HG03064 (cell line): Measurements from ENCODE around the gene MLN.

Source experiments
- ATAC-seq: cut with Tn5 transposase; IDR thresholded peaks from one replicate; pipeline ENCODE4 v1.9.1; 2021; ENCODE audit warnings: low read depth; ENCODE audit not compliant: unreplicated experiment

The MLN gene

DNA sequence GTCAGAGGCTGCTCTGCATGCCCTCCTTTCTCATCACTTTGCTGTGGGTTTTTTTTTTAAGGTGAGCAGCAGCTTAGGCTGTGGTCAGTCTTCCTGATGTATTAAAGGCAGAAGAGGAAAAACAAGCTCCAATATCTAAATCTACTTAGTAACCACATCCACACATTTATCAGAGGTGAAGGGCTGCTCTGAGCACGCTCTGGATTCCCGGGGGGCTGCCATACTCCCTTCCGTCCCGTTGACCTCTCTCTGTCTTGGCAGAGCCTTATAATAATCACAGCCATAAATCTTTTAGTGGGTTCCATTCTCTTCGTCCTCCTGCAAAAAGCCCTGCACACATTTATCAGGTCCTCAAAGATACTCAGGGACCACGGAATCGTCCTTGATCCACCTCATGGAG, 12.2 kb downstream of the MLN start:
- ATAC-seq: no peak

DNA sequence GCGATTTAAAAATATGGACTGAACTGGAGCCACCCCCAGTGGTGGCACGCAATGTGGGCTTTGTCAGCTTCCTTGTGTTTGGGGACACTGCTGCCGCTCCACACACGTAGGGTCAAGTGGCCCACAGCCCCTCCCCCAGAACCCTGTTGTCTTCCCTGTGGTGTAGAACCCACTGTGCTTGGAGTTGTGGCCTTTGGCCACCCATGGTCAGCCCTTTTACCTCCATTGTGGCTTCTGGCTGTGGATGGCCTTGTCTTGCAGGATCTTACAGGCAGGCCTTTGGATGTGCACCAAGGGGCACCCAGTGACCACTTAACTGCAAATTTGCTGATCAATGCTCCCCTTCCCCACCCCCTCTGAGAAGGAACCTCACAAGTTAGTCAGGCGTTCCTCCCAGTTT, 12.9 kb downstream of the MLN start:
- ATAC-seq: no peak

DNA sequence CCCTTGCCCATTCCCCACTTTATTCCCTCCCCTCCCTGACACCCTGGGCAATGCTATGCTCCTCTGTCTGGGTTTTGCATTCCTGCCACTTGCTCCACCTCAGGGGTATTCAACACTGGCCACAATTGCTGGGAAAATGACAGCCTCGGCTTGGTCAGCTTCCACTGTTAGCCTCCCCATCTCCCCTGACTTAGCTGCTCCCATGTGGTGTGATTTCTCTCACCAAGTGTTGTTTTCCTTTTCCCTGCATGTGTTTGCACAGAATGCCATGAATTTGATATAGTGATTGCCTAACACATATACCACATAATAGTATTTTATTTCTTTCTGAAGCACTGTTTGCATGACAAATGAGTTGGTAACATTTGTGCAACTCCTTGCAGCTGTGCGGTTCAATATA, 13.4 kb downstream of the MLN start:
- ATAC-seq: no peak

DNA sequence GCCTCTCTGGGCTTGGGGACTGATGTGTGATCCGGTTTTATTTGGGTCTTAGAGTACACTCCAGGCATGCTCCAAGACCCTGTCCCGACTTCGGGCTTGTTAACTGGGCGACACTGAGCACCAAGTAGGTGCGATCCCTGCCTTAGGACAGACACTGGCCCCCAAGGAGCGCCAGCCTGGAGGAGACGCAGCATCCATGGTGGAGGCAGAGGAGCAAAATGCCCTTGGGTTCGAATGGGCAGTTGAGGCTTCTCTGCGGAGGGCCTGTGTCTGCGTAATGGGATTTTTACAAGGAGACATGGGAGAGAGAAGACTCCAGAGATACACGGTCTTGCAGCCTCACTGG, 14.3 kb downstream of the MLN start:
- ATAC-seq: no peak

DNA sequence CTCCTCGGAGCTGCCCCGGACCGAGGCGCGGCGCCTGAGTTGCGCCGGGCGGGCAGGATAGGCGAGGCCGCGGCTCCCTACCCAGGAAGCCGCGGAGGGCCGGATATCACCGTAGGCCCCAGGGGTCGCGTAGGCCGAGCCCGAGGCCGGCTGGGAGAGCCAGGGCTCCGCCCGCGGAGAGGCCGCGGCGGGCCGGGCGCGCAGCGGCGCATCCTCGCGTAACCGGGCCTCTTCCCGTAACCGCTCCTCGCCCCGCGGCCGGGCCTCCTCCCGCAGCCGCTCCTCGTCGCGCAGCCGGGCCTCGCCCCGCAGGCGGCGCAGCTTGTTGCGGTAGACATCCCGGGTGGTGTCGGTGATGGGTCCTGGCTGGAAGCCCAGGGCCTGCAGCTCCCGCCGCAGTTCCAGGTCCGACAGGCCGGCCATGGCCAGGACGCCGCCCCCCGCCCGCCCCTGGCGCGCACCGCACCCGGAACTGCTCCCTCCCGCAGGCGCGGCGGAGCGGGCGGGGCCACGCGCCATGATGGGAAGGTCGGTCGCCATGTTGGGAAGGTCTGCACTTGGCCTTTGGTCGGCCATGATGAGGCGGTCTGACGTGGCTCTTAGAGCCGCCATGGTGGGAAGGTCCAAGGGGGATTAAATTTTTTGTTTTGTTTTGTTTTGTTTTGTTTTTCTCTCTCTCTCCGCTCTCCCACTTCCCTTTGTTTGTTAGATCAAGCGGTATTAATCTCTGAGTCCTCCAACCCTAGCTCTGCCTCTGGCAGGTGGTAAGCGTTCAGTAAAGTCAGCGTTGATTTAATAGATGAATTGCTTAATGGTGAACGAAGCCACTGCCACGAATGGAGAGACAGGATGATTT, 14.9 kb downstream of the MLN start, which contains the start of gene LEMD2:
Gene LEMD2 (minus strand): TSS at position 437 of the 856 bp plus-strand sequence. CDS start 14 bp downstream, at position 423.
- ATAC-seq: peak; percentile 80

DNA sequence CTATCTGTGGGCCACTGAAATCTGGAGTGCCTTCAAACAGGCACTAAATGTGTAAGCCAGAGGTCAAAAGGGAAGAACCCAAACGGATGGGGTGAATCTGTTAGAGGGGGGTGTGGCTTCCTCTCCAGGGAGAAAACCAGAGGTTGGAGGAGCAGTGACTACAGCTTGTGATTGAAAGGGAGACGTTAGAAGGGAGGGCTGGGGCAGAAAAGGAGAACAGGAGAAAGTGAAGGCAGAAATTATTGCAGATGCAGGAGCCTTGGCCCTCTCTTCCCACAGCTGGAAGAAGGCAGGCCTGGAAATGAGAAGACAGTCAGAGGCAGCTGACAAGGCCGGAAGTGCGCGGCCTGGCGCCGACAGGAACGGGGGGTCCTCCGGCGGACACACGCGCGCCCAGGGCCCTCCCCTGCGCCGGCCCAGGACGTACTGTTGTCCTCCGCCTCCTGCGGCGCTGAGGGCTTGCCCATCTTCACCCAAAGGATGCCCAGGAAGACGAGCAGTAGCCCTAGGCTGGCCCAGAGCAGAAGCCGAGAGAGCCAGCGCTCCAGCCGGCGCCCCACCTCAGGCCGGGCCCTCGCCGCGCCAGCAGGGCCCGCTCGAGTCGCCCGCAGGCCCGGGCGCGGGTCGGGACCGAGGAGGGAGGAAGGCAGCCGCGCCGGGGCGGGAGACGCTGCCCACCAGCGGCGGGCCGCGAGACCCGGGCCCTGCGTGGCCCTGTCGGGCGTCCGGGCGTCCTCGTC, 15.7 kb downstream of the MLN start:
- ATAC-seq: peak; percentile 49

DNA sequence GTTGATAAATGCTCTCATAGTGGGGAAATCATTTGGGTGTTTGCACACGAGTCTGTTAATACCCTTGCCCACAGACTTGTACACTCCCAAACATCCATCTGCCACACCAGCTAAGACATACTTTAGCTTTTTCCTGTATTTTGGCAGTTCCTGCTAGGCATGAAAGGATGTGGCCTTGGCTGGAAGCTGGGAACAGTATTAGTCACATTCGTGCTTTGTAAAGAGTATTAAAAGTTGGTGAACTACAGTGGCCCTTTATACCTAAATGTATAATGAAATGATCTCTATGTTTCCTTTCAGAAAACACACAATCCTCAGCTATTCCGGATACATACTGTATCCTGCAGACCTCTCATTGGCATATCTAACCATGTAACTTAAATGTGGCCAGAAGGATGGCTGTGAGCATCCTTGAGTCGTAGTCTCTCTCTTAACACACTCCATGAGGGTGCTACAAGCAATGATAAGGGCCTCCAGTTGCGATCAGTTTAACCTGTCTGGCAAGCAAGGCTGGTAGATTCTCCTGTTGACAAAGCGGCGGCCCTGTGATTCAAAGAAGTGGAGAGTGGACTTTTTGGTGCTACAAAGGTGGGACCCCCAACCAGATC, 16.4 kb downstream of the MLN start:
- ATAC-seq: no peak

DNA sequence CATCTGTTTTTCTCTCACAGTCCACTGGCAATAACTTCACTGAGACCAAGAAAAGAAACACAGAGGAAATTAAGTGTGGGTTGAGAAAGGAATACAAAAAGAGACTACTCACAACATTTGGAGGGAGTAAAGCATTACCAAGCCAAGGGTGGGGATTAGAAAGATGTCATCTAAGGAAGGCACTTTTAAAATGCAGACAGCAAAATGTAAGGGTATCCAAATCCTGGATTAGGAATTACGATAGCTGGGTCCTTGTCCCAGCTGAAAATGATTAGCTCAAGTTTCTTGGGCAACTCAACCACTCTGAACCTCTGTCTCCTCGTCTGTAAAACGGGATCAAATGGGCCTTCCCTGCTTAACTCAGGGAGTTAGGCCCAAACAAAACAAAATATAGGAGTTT, 17.1 kb downstream of the MLN start:
- no peak for ATAC-seq

DNA sequence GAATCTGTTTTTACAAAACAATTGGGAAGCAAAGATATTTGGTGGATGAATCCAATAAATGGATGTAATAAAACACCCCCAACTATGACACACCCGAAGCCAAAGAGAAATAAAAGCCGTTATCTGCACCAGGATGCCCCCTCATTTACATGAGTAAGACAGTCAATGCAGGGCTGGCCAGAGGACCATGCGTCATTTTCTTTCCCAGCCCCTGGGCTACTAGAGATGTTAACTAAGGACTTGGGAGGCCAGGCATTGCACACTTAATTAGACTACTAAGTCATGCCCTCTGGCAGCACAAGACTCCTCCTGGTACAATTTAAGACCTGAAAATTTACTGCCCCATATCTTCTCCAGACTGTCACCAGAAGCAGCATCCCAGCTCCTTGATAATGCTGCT, 18.0 kb downstream of the MLN start:
- ATAC-seq: no peak

DNA sequence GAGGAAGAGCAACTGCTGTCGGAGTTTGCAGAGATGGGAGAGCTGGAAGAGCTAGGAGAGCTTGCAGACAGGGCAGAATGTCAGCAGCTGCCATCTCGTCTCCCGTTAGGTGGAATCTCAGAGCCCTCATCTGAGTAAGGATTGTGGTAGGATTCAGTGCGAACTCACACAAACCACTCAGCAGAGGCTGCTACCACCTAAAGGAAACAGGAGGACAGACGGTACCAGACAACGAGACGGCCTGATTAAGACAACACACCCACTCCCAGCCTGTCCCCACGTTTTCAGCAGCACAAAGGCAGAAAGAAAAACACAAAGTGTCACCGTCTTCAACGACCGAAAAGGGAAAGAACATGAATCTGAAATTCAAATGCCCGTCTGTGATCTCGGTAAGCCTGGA, 19.0 kb downstream of the MLN start:
- ATAC-seq: no peak

DNA sequence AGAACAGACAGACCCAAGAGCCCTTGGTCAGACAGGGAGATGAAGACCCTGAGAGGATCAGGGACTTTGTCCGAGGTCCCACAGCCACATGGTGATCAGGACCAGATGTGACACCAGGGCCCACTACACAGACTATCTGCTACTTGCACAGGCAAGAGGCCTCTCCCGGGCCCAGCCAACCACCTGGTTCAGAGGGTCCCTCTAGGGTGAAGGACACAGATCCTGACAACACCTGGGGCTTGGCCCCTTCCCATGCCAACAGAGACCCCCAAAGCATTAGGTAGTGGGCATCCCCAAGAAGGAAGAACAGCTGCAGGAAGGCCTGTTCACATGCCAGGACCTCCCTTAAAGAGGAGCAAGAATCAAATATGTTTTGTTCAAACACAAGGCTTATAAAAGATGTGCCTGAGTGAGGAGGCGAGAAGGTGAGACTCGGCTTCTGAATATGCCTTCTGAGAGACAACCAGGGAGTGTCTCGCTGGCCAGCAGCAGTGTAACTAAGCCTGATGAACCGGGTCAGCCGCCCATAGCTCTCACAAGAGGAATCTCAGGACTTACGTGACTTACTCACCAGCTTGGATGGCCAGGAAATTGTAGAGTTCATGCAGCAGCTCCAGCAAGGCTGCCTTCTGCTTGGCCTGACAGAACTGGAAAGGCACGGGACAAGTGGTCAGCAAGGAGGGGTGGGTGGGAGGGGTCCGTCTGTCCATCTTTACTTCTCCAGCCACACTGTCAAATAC, 19.9 kb downstream of the MLN start:
- no peak for ATAC-seq

DNA sequence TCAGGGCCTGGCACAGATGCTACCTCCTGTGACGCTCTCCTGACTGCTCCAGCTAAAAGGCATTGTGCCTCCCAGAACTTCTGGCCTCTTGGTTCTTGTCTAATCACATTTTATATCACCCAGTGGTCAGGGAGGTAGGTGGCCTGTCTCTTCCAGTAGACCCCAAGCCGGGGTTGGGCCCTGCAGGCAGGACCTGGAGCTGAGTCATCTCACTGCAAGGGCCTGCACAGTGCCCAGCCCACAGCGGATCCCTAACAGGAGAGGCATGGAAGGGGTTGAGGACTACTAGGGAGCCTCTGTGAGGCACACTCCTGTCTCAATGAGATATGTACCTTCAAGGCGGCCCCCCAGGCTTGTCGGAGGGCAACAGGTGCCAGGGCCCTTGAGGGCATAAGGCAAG, 21.2 kb downstream of the MLN start:
- ATAC-seq: no peak

DNA sequence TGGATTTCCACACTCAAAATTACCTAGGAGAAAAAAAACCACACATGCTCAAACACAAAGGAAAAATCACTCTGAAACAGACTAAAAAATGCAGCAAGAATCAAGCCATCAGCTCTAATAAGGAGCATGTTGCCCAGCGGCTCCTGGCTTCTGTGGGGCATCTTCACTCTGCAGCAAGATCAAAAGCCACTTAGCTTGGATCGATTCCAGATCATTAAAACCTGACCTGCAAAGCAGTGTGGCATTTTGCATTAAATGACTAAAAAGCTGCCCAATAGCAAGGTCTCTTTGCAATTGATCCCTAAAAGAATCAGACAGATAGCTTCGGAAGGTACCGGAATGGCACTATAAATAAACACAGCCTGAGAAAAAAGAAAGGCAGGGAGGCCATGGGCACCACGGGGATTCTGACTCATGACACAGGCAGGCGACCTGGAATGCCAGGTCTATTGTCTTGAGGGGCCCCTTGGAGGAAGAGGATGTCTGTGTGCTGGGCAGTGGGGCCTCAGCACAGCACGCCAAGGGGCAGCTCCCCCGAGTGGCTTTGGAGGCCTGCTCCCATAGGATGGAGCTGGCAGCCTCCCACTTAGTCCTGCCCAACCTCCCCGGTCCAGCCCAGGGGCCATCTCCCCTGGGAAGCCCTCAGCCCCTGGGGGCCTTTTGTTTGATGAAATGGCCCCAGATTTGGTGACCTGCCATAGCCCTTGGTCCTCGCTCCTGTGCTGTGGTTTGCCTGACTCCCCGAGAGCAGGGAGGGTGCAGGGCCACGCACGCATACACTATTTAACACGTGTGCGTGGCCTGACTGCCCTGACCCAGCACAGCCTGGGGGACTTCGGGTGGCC, 22.4 kb downstream of the MLN start:
- ATAC-seq: no peak

DNA sequence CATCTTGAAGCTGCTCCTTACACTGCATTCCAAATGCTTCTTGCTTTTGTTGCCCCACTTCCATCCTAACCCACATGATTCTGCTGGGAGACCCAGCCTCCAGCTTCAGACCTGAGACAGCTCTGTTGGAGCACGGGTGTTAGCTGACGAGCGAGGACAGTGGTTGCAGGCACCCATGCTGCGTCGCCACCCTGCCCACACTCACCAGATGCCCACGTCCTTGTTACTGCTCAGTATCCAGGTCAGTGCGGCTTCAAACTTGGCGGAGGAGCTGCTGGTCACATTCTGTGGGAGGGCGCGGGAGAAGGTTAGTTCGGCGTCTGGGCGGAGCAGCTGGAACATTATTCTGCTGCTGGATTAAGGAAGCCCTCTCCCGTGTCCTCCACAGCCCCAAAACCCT, 23.9 kb downstream of the MLN start:
- no peak for ATAC-seq

DNA sequence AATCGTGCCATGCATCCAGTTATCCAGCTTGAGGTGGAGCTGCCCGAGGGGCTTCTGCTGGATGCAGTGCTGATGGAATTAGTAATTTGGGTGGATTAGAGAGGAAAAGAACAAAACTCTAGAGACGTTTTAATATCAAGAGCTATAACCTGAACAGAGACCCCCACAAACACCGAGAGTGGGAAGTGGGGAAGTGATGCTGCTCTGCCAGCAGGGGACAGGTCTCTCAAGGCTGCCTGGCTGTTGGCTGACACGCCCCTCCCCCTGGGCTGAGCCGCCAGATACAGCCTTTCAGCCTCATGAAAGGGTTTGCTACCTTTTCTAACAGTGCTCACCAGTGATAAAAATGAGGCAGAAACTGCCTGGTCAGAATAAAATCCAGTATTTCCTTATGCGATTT, 24.5 kb downstream of the MLN start:
- ATAC-seq: no peak

DNA sequence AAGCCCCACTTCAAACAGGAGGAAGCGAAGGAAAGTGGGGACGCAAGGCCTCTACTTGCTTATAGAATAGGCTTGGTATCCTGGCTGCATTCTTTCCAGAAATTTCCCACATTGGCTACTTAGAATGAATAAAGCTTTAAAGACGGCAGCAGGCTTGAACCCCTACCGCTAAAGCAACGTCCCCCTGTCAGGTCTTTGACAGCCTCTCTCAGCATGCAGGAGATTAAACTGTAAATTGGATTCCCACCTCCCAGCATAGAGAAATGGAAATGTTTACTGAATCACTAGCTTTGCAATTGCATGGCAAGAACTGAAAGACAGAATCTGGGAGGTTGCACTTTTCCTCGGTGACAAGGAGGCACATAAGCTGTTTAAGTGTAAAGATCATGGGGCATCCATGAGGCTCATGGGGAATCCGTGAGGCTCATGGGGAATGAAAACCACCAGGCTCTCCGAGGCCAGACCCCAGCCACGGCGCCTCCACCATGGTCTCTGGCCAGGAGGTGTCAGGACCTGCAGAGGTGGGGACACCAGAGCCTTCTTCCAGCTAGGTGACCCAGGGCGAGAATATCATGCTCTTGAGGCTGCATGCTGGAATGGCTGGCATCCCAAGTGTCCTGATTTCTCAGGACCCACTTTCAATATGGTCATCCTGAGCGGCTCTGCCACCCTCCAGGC, 25.2 kb downstream of the MLN start:
- ATAC-seq: no peak

DNA sequence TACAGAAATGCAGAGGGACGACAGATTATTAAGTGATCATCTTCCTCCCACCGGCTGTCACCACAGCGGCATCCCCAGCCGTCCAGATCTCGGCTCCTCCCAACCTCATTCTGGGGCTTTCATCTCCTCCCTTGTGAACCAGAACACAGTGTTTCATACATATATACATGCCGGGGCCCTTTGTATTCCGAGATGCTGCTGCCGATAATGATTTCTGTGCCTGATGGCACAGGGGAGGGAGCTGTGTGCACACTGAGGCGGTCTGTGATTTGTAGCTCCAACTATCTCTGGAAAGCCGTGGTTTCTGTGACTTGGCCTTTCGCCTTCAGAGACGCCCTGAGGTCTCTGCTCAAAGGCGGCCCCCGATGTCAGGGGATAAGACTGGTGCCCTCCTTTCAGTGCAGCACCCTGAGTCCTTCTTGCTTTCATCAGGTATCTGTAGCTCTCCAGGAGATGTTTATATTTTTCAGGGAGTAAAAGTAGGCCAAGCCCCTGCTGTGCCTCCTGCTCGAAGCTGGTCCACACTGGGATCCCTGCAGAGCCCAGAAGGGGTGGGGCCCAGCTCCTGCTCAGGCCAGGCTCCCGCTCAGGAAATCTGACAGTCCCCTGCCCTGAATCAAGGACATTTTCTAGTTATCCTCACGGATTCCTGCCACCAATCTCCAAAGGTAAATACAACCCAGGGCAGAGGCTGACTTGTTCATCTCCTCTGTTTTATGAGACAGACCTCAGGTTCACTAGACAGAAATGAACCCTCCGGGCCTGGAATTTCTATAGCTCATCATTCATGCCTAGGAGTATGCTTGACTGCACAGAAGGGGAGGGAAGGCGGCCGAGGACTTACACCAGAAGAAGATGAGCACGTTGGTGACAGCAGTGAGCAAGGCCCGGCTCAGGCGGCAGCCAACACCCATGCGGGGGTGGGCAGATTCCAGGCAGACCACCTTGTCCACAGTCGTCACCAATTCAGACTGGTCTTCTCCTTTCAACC, 26.1 kb downstream of the MLN start:
- no peak for ATAC-seq

DNA sequence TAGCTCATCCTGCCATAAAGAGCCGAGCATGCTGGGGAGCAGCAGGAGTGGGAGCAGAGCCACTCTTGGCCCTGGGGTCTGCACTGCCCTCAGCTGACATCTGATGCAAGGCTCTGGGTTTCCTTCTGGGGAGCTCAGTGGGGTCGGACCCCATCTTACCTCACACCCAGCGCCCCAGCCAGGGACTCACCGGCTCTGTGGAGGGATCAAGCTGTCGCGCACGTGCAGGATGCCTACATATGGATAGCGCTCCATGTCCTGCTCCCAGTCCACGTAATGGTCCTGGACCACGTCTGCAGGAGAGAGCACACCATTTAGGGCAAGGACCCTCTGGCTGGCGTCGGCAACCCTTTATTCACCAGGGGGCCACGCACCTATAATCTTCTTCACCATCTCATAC, 27.0 kb downstream of the MLN start:
- ATAC-seq: no peak
